ENCODE measurements around the gene FN1.

DNA sequence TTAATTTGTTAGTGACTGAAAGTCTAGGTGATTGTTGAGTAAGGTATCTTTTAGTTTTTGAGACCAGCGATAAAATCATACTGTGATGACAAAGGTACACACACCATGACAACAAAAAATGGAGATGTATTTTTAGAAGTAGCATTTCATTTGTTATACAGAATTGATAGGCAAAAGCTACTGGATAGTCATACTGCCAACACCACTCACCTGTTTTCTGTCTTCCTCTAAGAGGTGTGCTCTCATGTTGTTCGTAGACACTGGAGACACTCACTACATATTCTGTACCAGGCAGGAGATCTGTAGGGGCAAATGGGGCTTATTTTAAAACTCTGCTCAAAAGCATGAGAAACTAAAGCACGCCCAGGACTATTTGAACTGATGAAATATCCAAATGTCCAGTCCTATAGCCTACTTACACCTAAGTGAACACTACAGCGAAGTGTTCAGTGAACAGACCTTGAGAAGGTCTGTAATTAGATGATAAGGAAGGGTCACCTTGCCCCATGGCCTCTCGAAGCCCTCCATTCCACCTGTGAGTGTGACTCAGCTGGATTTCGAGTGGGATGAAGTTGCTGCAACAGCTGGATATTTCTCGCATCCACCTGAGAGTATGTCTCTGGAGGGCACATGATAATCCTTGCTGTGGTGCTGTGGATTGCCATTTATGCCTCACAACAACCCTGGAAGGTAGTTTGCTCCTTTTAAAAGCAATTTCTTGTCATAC, 47.7 kb downstream of the FN1 start:
- no peak for TF ChIP-seq EZH2 (IDR thresholded peaks at IDR 0.05; ENCODE audit: borderline replicate concordance, low read length)
- TF ChIP-seq, protein P1, sequence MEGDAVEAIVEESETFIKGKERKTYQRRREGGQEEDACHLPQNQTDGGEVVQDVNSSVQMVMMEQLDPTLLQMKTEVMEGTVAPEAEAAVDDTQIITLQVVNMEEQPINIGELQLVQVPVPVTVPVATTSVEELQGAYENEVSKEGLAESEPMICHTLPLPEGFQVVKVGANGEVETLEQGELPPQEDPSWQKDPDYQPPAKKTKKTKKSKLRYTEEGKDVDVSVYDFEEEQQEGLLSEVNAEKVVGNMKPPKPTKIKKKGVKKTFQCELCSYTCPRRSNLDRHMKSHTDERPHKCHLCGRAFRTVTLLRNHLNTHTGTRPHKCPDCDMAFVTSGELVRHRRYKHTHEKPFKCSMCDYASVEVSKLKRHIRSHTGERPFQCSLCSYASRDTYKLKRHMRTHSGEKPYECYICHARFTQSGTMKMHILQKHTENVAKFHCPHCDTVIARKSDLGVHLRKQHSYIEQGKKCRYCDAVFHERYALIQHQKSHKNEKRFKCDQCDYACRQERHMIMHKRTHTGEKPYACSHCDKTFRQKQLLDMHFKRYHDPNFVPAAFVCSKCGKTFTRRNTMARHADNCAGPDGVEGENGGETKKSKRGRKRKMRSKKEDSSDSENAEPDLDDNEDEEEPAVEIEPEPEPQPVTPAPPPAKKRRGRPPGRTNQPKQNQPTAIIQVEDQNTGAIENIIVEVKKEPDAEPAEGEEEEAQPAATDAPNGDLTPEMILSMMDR (conservative IDR thresholded peaks at IDR 0.05 in 1 of 2, IDR thresholded peaks at IDR 0.05 in 1 of 2; ENCODE audit: extremely low read depth in 1 of 2, insufficient read depth in 1 of 2, low read depth in 1 of 2, low read length in 2 of 2): no peak

All from mammary epithelial cell (primary cell).